Natural killer cell treated with Interleukin-12 subunit alpha and Interleukin-12 subunit beta and Interleukin-15 and Interleukin-18, amount 100 ng/mL, for 72 hours (primary cell): Measurements from ENCODE around the gene KCNIP2. TPM values are rescaled to one million over a fixed set of nuclear protein-coding genes. Genes with fewer than 3 reads are reported as not detected.
A peak's percentile ranks its signal among the peaks of the same experiment; 100 is the strongest.

Experiments used
- ATAC-seq, 2 donors: fragments of 150-1000 bp; cut with Tn5 transposase in 1 of 2; sonication (Bioruptor Pico), chemical (Tn5 transposase) in 1 of 2; 2 replicates each; pipeline ENCODE4 v1.10.0; 2021
- DNase-seq: peaks from one replicate; pipeline ENCODE4 v3.0.0; 2022; ENCODE audit warnings: low spot score
- H3K27ac Mint-ChIP-seq, 2 donors: 1 replicate in 1 of 2; 2 replicates in 1 of 2; pipeline ENCODE4 v1.8.0; 2022; ENCODE audit warnings: mixed read lengths in 2 of 2, mild to moderate bottlenecking in 1 of 2, moderate library complexity in 1 of 2
- H3K27me3 Mint-ChIP-seq, 2 donors: 1 replicate in 1 of 2; 2 replicates in 1 of 2; pipeline ENCODE4 v1.8.0; 2022; ENCODE audit warnings: mixed read lengths in 2 of 2
- H3K36me3 Mint-ChIP-seq: one replicate; pipeline ENCODE4 v1.8.0; 2022; ENCODE audit warnings: mixed read lengths
- H3K4me1 Mint-ChIP-seq, 2 donors: 1 replicate in 1 of 2; 2 replicates in 1 of 2; pipeline ENCODE4 v1.8.0; 2022; ENCODE audit warnings: low read depth in 2 of 2, mixed read lengths in 2 of 2, mild to moderate bottlenecking in 1 of 2
- H3K4me3 Mint-ChIP-seq: one replicate; pipeline ENCODE4 v1.8.0; 2022; ENCODE audit warnings: mixed read lengths
- H3K9me3 Mint-ChIP-seq: 2 replicates; pipeline ENCODE4 v1.8.0; 2022; ENCODE audit warnings: mixed read lengths
- total RNA-seq, 2 donors: library from RNA; stranded (reverse); gene quantifications; one replicate each; pipeline ENCODE4 v1.2.3, GENCODE V29; 2022

The KCNIP2 gene
- total RNA-seq, 2 donors from 2014 or later, result 2.2 to 6.8 TPM

DNA sequence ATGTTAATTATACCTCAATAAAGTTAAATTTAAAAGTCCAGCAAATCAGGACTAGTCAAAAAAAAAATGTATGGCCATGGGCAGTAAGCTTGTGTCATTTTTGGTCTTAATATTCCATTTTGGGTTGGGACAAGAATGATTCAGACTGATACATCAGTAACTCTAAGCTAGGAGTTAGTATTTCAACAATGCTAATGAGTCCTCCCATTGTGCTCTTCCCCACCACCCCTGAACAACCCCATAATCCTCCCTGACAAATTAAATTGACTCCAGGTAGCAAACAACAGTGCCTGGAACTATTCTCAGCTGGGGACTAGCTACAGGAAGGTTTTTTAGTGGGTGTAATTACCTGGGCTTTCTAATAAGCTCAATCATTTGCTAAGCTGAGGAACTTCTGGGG lies 30.7 kb upstream of the KCNIP2 start:
- peaks cover 8 to 20% of the 10 kb centered on the region in 2 donors for H3K4me1 Mint-ChIP-seq
- H3K4me3 Mint-ChIP-seq, result no peak overlapping the region
- no peak overlapping the region for H3K27ac Mint-ChIP-seq
- H3K9me3 Mint-ChIP-seq, result no peaks in the 10 kb centered on the region
- no peaks in the 10 kb centered on the region for H3K36me3 Mint-ChIP-seq
- no peak for ATAC-seq
- DNase-seq, result no peak
- no peaks in the 10 kb centered on the region for H3K27me3 Mint-ChIP-seq

DNA sequence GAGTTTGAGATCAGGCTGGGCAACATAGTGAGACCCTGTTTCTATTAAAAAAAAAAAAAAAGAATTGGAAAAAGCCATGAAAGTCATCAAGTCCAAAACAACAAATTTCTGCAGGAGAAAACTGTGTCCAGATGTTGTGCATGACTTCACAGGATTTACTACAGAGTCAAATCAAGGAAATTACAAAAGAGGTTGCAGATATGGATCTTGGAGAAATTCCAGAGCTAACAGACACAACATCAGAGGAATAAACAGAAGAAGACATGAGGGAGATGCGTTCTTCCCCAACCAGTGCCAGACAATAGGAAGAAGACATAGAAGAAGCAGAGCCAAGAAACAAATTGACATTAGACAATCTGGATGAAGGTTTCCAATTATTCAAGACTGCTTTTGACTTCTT lies 24.3 kb upstream of the KCNIP2 start:
- H3K27me3 Mint-ChIP-seq, result no peaks in the 10 kb centered on the region
- peaks cover 0 to 5% of the 10 kb centered on the region in 2 donors for H3K4me1 Mint-ChIP-seq
- H3K27ac Mint-ChIP-seq, result no peak overlapping the region
- peaks cover 4% of the 10 kb centered on the region for H3K36me3 Mint-ChIP-seq
- ATAC-seq, result no peak
- no peak for DNase-seq
- H3K9me3 Mint-ChIP-seq, result no peaks in the 10 kb centered on the region
- H3K4me3 Mint-ChIP-seq, result no peak overlapping the region

DNA sequence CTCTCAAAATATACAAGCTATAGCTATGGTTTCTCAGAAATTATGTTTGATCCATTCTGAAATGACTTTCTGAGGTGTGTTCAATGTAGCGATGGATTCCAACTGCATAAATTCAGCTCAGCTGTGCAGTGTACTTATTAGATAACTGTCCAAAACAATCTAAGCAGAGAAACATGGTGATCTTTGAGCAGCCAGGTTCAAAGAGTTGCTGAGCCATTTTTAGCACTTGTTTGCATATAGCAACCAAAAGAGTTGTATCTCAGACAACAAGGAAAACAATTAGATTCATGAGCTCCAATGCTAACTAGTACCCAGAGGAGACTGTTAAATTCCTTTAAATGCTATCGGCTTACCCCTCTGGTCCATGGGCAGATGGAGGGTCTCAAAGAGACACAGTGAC lies 15.9 kb upstream of the KCNIP2 start:
- H3K4me3 Mint-ChIP-seq, result no peak overlapping the region
- no peaks in the 10 kb centered on the region for H3K9me3 Mint-ChIP-seq
- no peak overlapping the region for H3K27ac Mint-ChIP-seq
- peaks cover 11 to 17% of the 10 kb centered on the region in 2 donors for H3K4me1 Mint-ChIP-seq
- no peaks in the 10 kb centered on the region for H3K27me3 Mint-ChIP-seq
- DNase-seq (no peak), ATAC-seq (no peak)
- H3K36me3 Mint-ChIP-seq, result peaks cover 24% of the 10 kb centered on the region

- Mint-ChIP-seq H3K9me3 (no peaks in the 10 kb centered on the region), H3K27ac (peak overlapping the region in 1 of 2 donors; percentile 26), H3K27me3 (no peaks in the 10 kb centered on the region), H3K4me3 (peak overlapping the region; percentile 38), H3K4me1 (peaks cover 9 to 17% of the 10 kb centered on the region in 2 donors), H3K36me3 (peaks cover 24% of the 10 kb centered on the region)
- DNase-seq, result peak; percentile 15
- peak; percentile 32 to 86 for ATAC-seq
Observed at GRCh38 chr10:101858723-101859500, 15.3 kb upstream of the KCNIP2 start.

- Mint-ChIP-seq H3K9me3 (no peaks in the 10 kb centered on the region), H3K4me1 (peaks cover 8 to 17% of the 10 kb centered on the region in 2 donors)
Observed at GRCh38 chr10:101857802-101858476, 14.3 kb upstream of the KCNIP2 start.

DNA sequence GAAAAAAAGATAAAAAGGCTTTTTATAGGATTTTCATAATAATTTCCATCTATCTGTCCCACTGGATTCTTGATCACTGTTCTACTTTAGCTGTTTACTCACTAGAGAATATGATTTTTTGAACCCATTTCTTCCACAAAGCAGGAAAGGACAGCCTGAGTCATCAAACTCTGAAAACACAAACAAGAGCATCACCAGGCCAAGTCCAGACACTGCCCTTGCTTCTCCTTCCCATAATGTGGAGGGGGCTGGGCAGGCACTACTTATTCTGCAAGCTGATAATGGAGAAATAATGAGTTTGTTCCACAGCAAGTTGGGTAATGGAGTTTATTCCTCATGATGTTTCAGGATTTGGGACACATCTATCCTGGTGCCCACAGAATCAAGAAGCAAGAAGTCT lies 13.0 kb upstream of the KCNIP2 start:
- Mint-ChIP-seq H3K27ac (no peak overlapping the region), H3K4me3 (no peak overlapping the region), H3K27me3 (no peaks in the 10 kb centered on the region), H3K4me1 (peaks cover 8 to 17% of the 10 kb centered on the region in 2 donors), H3K9me3 (no peaks in the 10 kb centered on the region), H3K36me3 (peaks cover 24% of the 10 kb centered on the region)
- ATAC-seq (no peak), DNase-seq (no peak)

More at GRCh38 chr10:101857802-101858476, 14.3 kb upstream of the KCNIP2 start:
- no peak overlapping the region for H3K27ac Mint-ChIP-seq
- no peaks in the 10 kb centered on the region for H3K27me3 Mint-ChIP-seq
- H3K4me3 Mint-ChIP-seq, result peak overlapping the region; percentile 38
- H3K36me3 Mint-ChIP-seq, result peaks cover 24% of the 10 kb centered on the region
- DNase-seq, result no peak
- ATAC-seq, result no peak

- no peak for ATAC-seq
Observed at GRCh38 chr10:101851411-101852116, 8.0 kb upstream of the KCNIP2 start.

GRCh38 chr10:101850749-101851148 lies 7.1 kb upstream of the KCNIP2 start:
- DNase-seq (no peak), ATAC-seq (no peak)
- H3K4me3 Mint-ChIP-seq, result no peak overlapping the region
- peaks cover 0 to 4% of the 10 kb centered on the region in 2 donors for H3K4me1 Mint-ChIP-seq
- H3K27ac Mint-ChIP-seq, result no peak overlapping the region
- H3K9me3 Mint-ChIP-seq, result no peaks in the 10 kb centered on the region
- no peaks in the 10 kb centered on the region for H3K36me3 Mint-ChIP-seq
- no peaks in the 10 kb centered on the region for H3K27me3 Mint-ChIP-seq

More at GRCh38 chr10:101851411-101852116, 8.0 kb upstream of the KCNIP2 start:
- H3K4me1 Mint-ChIP-seq, result peaks cover 0 to 4% of the 10 kb centered on the region in 2 donors
- no peak overlapping the region for H3K4me3 Mint-ChIP-seq
- DNase-seq, result peak; percentile 8
- H3K36me3 Mint-ChIP-seq, result no peaks in the 10 kb centered on the region
- no peaks in the 10 kb centered on the region for H3K9me3 Mint-ChIP-seq
- H3K27ac Mint-ChIP-seq, result no peak overlapping the region
- H3K27me3 Mint-ChIP-seq, result no peaks in the 10 kb centered on the region

DNA sequence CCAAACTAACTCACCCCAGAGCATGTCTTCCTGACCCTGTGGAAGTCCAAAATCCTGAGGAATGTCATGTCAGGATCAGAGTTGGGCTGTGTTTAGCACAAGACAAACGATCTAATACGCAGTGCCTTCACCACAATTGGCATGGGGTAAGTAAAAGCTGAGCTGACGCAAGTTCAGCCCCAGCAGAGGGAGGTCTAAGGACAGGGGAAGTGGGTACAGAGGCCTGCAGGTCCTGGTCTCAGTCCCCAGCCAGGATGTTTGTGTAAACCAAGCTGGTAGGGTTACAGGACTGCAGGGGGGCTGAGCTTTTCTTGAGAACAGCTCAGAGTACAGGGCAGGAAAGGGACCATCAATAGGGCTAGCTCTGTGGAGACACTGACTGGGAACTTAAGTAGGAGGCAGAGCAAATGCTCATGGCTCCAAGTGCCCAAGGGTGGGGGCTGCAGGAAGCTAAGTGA lies 5.3 kb upstream of the KCNIP2 start:
- peak overlapping the region in 1 of 2 donors; percentile 32 for H3K27ac Mint-ChIP-seq
- peak; percentile 47 for DNase-seq

GRCh38 chr10:101848408-101848807 lies 4.8 kb upstream of the KCNIP2 start:
- Mint-ChIP-seq H3K36me3 (no peaks in the 10 kb centered on the region), H3K9me3 (no peaks in the 10 kb centered on the region), H3K4me1 (peaks cover 7 to 9% of the 10 kb centered on the region in 2 donors), H3K27ac (no peak overlapping the region), H3K27me3 (peaks cover 5 to 6% of the 10 kb centered on the region in 2 donors), H3K4me3 (no peak overlapping the region)
- ATAC-seq (no peak), DNase-seq (no peak)

More for the DNA sequence above, 5.3 kb upstream of the KCNIP2 start:
- no peaks in the 10 kb centered on the region for H3K36me3 Mint-ChIP-seq
- no peak for ATAC-seq
- H3K9me3 Mint-ChIP-seq, result no peaks in the 10 kb centered on the region
- H3K4me3 Mint-ChIP-seq, result no peak overlapping the region
- peaks cover 7 to 9% of the 10 kb centered on the region in 2 donors for H3K4me1 Mint-ChIP-seq
- H3K27me3 Mint-ChIP-seq, result peaks cover 5 to 6% of the 10 kb centered on the region in 2 donors

- H3K4me3 Mint-ChIP-seq, result no peak overlapping the region
- peaks cover 6 to 10% of the 10 kb centered on the region in 2 donors for H3K27me3 Mint-ChIP-seq
- H3K4me1 Mint-ChIP-seq, result peaks cover 16 to 17% of the 10 kb centered on the region in 2 donors
- ATAC-seq (no peak), DNase-seq (peak; percentile 22)
- no peak overlapping the region for H3K27ac Mint-ChIP-seq
- no peaks in the 10 kb centered on the region for H3K9me3 Mint-ChIP-seq
- no peaks in the 10 kb centered on the region for H3K36me3 Mint-ChIP-seq
Observed at GRCh38 chr10:101845893-101846292, 2.3 kb upstream of the KCNIP2 start.

DNA sequence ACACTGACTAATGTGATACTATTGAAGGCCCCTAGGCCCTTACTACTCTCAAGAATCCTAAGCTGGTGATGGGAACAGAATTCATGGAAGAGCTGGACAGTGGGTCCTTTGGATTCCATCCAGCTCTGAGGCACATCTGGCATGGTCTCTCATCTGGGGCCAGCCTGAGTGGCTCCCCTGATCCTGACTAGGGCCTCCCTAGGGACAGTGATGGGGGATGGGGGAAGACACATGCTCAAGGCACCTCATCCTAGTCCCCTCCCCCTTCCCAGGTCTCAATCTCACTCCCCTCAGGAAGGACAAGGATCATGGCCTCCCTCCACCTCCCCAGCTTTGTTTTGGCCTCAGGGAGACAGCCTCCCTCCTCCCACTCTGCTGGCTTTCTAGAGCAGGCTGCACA lies 1.8 kb downstream of the KCNIP2 start:
- peak; percentile 58 for DNase-seq
- Mint-ChIP-seq H3K4me3 (no peak overlapping the region), H3K9me3 (no peaks in the 10 kb centered on the region), H3K27me3 (peaks cover 6 to 12% of the 10 kb centered on the region in 2 donors), H3K27ac (no peak overlapping the region), H3K4me1 (peaks cover 32 to 33% of the 10 kb centered on the region in 2 donors), H3K36me3 (no peaks in the 10 kb centered on the region)
- ATAC-seq, result no peak

- peak overlapping the region; percentile 24 to 91 for H3K27ac Mint-ChIP-seq
- H3K36me3 Mint-ChIP-seq, result no peaks in the 10 kb centered on the region
- peak overlapping the region; percentile 90 for H3K4me3 Mint-ChIP-seq
- peak; percentile 91 for DNase-seq
- peak; percentile 85 to 86 for ATAC-seq
- peaks cover 32 to 34% of the 10 kb centered on the region in 2 donors for H3K4me1 Mint-ChIP-seq
- H3K9me3 Mint-ChIP-seq, result no peaks in the 10 kb centered on the region
- peaks cover 6 to 12% of the 10 kb centered on the region in 2 donors for H3K27me3 Mint-ChIP-seq
Observed at GRCh38 chr10:101840741-101841453, 2.7 kb downstream of the KCNIP2 start.
